Activated naive CD8-positive, alpha-beta T cell treated with anti-CD3 and anti-CD28 coated beads, Interleukin-2, amount 50 U/mL, for 24 hours (primary cell): ENCODE results near the gene TLDC2.
A peak's percentile ranks its signal among the peaks of the same experiment; 100 is the strongest.
"Not testable (repeated sequence)": the region's sequence is repeated elsewhere in the genome, so short reads cannot be mapped to it uniquely, and the experiment has no call there.

Source experiments
- ATAC-seq: fragments of 150-1000 bp; cut with Tn5 transposase; one replicate; pipeline ENCODE4 v1.10.0; 2021
- DNase-seq: peaks from one replicate; pipeline ENCODE4 v3.0.0; 2021
- H3K27ac Mint-ChIP-seq: one replicate; pipeline ENCODE4 v1.8.0; 2021; ENCODE audit warnings: mild to moderate bottlenecking, mixed read lengths
- H3K27me3 Mint-ChIP-seq: one replicate; pipeline ENCODE4 v1.8.0; 2021; ENCODE audit warnings: mixed read lengths
- H3K36me3 Mint-ChIP-seq: one replicate; pipeline ENCODE4 v1.8.0; 2021; ENCODE audit warnings: low read depth, mixed read lengths
- H3K4me1 Mint-ChIP-seq: one replicate; pipeline ENCODE4 v1.8.0; 2021; ENCODE audit warnings: mixed read lengths
- H3K4me3 Mint-ChIP-seq: one replicate; pipeline ENCODE4 v1.8.0; 2021; ENCODE audit warnings: mild to moderate bottlenecking, moderate library complexity, mixed read lengths
- H3K9me3 Mint-ChIP-seq: one replicate; pipeline ENCODE4 v1.8.0; 2021; ENCODE audit warnings: mixed read lengths

The TLDC2 gene

DNA sequence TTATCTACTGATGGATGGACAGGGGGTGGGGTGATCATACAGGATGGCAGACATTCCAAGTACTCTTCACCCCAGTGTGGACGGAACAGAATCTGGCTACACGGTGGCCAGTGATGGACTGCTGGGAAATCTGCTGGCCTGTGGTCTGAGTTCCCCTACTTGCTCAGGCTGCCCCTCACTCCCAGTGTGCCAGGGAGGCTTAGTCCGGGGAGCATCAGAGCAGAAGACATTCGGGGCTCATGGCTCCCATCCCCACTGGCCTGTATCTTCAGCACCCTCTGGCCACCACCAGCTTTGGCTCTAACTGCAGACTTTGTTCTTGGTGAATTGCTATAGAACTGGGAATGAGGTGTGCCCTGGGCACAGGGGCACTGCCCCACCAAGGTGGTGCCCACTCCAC is 15.3 kb downstream of the TLDC2 start:
- Mint-ChIP-seq H3K9me3 (no peaks in the 10 kb centered on the region), H3K36me3 (peaks cover 6% of the 10 kb centered on the region), H3K27me3 (no peaks in the 10 kb centered on the region), H3K4me3 (no peak overlapping the region), H3K27ac (no peak overlapping the region), H3K4me1 (peaks cover 9% of the 10 kb centered on the region)
- no peak for DNase-seq
- no peak for ATAC-seq

DNA sequence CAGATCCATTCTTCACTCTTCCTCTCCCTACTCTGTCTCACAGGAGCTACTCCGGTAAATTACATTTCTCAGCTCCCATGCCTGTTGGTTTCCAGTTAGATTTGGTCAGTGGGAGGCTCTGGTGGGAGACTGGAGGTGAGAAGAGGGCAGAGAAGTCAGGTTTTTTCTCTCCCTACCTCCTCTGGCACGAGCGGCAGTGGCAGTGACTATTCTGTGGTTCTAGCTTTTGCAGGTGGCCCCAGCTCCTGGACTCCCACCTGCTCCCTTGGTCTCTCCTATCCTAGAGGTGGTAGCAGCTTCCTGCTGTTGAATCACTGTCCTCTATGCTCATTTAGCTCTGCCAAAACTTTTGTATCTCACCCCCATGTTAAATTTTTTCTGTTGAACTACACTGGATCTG is 17.9 kb downstream of the TLDC2 start:
- peak overlapping the region; percentile 16 for H3K27ac Mint-ChIP-seq
- no peak for DNase-seq
- no peaks in the 10 kb centered on the region for H3K9me3 Mint-ChIP-seq
- no peak for ATAC-seq
- no peaks in the 10 kb centered on the region for H3K27me3 Mint-ChIP-seq
- H3K4me3 Mint-ChIP-seq, result no peak overlapping the region
- peaks cover 2% of the 10 kb centered on the region for H3K4me1 Mint-ChIP-seq
- peaks cover 11% of the 10 kb centered on the region for H3K36me3 Mint-ChIP-seq

DNA sequence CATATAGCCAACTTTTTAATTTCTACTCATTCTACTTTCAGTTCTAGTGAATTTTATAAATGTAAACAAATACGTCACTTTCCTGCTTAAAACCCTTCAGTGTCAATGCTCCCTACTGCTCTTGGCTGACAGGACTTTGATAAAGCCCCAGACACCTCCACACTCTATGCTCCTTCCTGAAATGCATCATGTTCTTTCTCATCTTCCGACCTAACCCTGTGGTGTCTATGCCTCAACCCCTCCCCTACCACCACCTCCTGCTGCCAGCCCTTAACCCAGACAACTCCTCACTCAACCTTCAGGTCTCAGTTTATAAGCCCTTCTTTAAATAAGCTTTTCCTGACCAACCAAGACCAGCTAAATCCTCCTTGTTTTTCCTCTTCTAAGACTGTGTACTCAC is 19.1 kb downstream of the TLDC2 start:
- Mint-ChIP-seq H3K27me3 (no peaks in the 10 kb centered on the region), H3K4me3 (no peak overlapping the region), H3K9me3 (no peaks in the 10 kb centered on the region), H3K4me1 (peaks cover 4% of the 10 kb centered on the region), H3K36me3 (peaks cover 11% of the 10 kb centered on the region), H3K27ac (peak overlapping the region; percentile 31)
- ATAC-seq (peak; percentile 57), DNase-seq (no peak)

DNA sequence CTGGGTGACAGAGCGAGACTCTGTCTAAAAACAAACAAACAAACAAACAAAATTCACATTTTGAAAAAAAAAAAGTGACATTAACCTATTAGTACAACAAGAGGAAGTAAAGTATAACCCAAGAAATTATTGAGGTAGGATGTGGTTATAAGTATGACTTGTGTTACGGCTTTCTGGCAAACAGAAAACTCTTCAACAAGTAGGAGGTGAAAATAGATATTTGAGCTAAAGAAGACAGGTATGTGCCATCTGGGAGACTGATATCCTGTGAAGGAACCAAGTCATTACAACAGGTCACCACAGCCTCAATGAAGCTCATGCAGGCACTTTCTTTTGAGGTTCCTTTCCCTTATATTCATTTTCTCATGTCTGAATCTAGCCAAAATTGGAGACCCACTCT is 28.8 kb downstream of the TLDC2 start:
- Mint-ChIP-seq H3K27ac (peak overlapping the region; percentile 81), H3K9me3 (no peaks in the 10 kb centered on the region), H3K4me1 (peaks cover 9% of the 10 kb centered on the region), H3K36me3 (peaks cover 22% of the 10 kb centered on the region), H3K27me3 (no peaks in the 10 kb centered on the region), H3K4me3 (no peak overlapping the region)
- ATAC-seq, result no peak
- DNase-seq, result no peak

DNA sequence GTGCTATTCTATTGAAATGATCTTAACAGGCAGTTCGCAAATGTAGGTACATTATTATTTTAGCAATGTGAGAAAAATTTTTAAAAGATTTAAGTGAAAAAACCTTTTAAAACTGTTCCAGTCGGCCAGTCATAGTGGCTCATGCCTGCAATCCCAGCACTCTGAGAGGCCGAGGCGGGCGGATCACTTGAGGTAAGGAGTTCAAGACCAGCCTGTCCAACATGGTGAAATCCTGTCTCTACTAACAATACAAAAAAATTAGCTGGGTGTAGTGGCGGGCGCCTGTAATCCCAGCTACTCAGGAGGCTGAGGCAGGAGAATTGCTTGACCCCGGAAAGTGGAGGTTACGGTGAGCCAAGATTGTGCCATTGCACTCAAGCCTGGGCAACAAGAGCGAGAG is 29.6 kb downstream of the TLDC2 start:
- Mint-ChIP-seq H3K36me3 (peaks cover 22% of the 10 kb centered on the region), H3K27ac (peak overlapping the region; percentile 30)
- H3K4me1 Mint-ChIP-seq, H3K4me3 Mint-ChIP-seq, H3K9me3 Mint-ChIP-seq, DNase-seq, H3K27me3 Mint-ChIP-seq, ATAC-seq: not testable (repeated sequence)

DNA sequence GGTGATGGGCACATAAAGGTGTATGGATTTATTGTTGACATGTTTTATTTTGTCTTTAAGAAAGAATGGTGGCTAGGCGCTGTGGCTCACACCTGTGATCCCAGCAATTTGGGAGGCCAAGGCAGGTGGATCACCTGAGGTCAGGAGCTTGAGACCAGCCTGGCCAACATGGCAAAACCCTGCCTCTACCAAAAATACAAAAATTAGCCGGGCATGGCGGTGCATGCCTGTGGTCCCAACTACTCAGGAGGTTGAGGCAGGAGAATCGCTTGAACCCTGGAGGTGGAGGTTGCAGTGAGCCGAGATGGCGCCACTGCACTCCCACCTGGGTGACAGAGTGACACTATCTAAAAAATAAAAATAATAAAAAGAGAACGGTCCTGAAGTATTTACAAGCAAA is 30.1 kb downstream of the TLDC2 start:
- H3K4me3 Mint-ChIP-seq, ATAC-seq, H3K4me1 Mint-ChIP-seq, H3K9me3 Mint-ChIP-seq, DNase-seq, H3K27me3 Mint-ChIP-seq: not testable (repeated sequence)
- Mint-ChIP-seq H3K36me3 (peaks cover 22% of the 10 kb centered on the region), H3K27ac (peak overlapping the region; percentile 30)

DNA sequence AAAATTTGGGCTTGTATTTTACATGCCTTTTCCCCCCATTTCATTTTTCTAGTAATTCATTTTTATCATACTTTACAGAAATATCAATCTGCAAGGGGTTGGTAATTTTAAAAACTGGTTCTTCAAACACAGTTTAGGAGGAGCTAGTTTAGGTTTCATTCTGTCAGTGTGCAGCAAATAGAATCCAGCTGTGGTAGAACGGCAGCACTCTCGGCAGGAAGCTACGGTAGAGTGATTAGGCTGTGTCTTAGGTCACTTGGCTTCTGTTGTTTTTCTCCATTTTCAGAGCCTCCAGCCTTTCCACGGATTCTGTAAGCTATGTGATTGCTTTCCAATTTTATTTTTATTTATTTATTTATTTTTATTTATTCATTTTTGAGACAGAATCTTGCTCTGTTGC is 32.7 kb downstream of the TLDC2 start:
- DNase-seq (no peak), ATAC-seq (no peak)
- no peaks in the 10 kb centered on the region for H3K27me3 Mint-ChIP-seq
- H3K4me3 Mint-ChIP-seq, result no peak overlapping the region
- H3K27ac Mint-ChIP-seq, result no peak overlapping the region
- H3K9me3 Mint-ChIP-seq, result no peaks in the 10 kb centered on the region
- peaks cover 17% of the 10 kb centered on the region for H3K36me3 Mint-ChIP-seq
- peaks cover 9% of the 10 kb centered on the region for H3K4me1 Mint-ChIP-seq

DNA sequence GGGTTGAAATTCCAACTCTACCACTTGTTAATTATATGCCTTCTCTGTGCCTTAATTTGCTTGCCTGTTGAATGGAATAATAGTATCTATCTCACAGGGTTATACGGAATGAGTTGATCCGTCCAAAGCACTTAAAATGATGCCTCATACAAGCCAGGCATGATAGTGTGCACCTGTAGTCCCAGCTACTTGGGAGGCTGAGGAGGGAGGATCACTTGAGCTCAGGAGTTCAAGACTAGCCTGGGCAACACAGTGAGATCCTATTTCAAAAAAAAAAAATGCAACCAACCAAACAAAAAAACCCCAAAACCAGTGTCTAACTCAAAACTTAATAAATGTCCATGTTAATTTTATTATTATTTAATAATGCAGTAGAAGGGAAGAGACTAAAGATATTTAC is 40.3 kb downstream of the TLDC2 start:
- no peaks in the 10 kb centered on the region for H3K9me3 Mint-ChIP-seq
- no peak overlapping the region for H3K4me3 Mint-ChIP-seq
- no peak for ATAC-seq
- H3K27me3 Mint-ChIP-seq, result no peaks in the 10 kb centered on the region
- peaks cover 6% of the 10 kb centered on the region for H3K4me1 Mint-ChIP-seq
- no peak overlapping the region for H3K27ac Mint-ChIP-seq
- H3K36me3 Mint-ChIP-seq, result peaks cover 26% of the 10 kb centered on the region
- no peak for DNase-seq

DNA sequence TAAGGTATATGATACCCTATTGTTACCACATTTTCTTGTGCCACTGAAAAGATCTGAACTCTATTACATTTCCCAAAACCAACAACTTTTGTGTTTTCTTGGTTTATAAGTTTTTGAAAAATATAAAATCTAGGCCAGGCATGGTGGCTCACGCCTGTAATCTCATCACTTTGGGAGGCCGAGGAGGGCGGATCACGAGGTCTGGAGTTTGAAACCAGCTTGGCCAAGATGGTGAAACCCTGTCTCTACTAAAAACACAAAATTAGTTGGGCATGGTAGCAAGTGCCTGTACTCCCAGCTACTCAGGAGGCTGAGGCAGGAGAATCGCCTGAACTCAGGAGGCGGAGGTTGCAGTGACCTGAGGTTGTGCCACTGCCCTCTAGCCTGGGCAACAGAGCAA is 41.3 kb downstream of the TLDC2 start:
- no peak overlapping the region for H3K27ac Mint-ChIP-seq

DNA sequence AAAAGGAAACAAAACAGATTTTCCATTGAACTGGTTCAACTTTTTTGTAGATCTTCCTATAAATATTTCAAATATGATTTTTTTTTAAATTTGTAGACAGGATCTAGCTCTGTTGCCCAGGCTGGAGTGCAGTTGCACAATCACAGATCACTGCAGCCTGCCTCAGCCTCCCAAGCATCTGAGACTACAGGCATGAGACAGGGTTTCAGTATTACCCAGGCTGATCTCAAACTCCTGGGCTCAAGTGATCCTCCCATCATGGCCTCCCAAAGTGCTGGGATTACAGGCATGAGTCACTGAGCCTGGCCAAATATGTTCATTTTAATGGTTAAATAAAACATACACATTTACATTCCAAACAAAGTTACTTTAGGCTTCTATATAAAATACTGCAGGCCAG is 42.0 kb downstream of the TLDC2 start:
- no peaks in the 10 kb centered on the region for H3K27me3 Mint-ChIP-seq
- H3K36me3 Mint-ChIP-seq, result peaks cover 22% of the 10 kb centered on the region
- peaks cover 6% of the 10 kb centered on the region for H3K4me1 Mint-ChIP-seq
- ATAC-seq, result no peak
- H3K4me3 Mint-ChIP-seq, result no peak overlapping the region
- H3K9me3 Mint-ChIP-seq, result no peaks in the 10 kb centered on the region
- no peak overlapping the region for H3K27ac Mint-ChIP-seq
- no peak for DNase-seq

More for the DNA sequence above, 41.3 kb downstream of the TLDC2 start:
- no peaks in the 10 kb centered on the region for H3K9me3 Mint-ChIP-seq
- H3K4me1 Mint-ChIP-seq, result peaks cover 6% of the 10 kb centered on the region
- DNase-seq, result no peak
- no peaks in the 10 kb centered on the region for H3K27me3 Mint-ChIP-seq
- H3K36me3 Mint-ChIP-seq, result peaks cover 24% of the 10 kb centered on the region
- no peak for ATAC-seq
- no peak overlapping the region for H3K4me3 Mint-ChIP-seq

DNA sequence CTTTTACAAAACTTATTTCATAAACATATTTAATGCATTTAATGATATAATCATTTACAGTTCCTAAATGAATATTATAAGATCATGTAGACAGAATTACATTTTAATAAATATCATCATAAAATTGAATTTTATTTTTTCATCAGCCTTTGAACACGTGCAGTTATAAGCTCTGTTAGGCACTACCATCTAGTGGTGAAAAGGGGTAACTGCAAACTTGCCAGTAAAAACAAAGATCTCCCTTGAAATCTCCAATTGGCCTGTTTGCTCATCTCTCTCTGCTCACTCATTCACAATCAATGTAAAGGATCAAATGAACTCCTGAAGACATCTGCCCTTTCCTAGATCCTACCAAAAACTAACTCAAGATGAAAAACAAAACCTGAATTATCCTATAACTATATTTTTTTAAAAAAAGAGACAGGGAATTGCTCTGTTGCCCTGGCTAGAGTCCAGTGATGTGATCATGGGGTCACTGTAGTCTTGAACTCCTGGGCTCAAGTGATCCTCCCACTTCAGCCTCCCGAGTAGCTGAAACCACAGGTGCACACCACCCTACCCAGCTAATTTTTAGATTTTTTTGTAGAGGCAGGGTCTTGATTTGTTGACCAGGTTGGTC is 43.9 kb downstream of the TLDC2 start:
- ATAC-seq, result peak; percentile 65
- no peak overlapping the region for H3K27ac Mint-ChIP-seq
- H3K27me3 Mint-ChIP-seq, result no peaks in the 10 kb centered on the region
- peaks cover 16% of the 10 kb centered on the region for H3K4me1 Mint-ChIP-seq
- H3K36me3 Mint-ChIP-seq, result peaks cover 12% of the 10 kb centered on the region
- H3K9me3 Mint-ChIP-seq, result no peaks in the 10 kb centered on the region
- no peak overlapping the region for H3K4me3 Mint-ChIP-seq
- peak; percentile 17 for DNase-seq

DNA sequence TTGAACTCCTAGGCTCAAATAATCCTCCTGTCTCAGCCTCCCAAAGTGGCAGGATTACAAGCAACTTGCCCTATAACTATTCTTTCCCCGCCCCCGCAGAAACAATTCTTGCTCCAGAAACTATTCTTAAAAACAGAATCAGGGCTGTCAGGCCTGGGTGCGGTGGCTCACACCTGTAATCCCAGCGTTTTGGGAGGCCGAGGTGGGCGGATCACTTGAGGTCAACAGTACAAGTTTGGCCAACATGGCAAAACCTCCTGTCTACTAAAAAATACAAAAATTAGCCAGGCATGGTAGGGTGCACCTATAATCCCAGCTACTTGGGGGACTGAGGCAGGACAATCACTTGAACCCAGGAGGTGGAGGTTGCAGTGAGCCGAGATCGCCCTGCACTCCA is 44.4 kb downstream of the TLDC2 start:
- peaks cover 20% of the 10 kb centered on the region for H3K4me1 Mint-ChIP-seq
- peaks cover 7% of the 10 kb centered on the region for H3K36me3 Mint-ChIP-seq
- H3K27me3 Mint-ChIP-seq, result no peaks in the 10 kb centered on the region
- H3K4me3 Mint-ChIP-seq, result no peak overlapping the region
- ATAC-seq, result no peak
- no peak overlapping the region for H3K27ac Mint-ChIP-seq
- no peak for DNase-seq
- no peaks in the 10 kb centered on the region for H3K9me3 Mint-ChIP-seq

DNA sequence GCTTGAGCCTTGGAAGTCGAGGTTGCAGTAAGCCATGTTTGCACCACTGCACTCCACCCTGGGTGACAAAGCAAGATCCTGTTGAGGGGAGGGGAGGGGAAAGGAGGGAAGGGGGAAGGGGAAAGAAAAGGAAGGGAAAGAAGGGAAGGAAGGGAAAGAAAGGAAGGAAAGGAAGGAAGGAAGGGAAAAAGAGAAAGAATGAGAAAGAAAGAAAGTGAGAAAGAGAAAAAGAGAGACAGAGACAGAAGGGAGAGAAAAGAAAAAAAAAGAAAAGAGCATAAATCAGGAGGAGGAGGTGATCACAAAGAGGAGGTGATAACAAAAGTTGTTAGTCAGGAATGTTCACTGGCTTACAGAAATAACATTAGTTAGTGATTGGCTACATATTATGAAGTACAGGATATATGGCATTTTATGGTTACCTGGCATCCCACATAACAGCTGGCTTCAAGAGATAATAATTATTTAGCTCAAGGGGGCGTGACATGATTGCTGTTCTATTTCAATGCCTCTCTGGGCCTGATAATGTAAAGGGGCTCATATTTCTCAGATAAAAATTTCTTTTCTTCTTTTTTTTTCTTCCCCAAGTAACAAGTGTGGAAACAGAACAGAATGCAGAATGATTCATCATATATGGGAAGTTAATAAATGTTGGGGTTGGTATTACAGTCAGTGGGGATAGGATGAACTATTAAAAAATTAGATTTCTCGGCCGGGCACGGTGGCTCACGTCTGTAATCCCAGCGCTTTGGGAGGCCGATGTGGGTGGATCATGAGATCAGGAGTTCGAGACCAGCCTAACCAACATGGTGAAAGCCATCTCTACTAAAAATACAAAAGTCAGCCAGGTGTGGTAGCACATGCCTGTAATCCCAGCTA is 48.5 kb downstream of the TLDC2 start:
- peak overlapping the region; percentile 43 for H3K27ac Mint-ChIP-seq
- ATAC-seq (no peak), DNase-seq (no peak)
- H3K27me3 Mint-ChIP-seq, result no peaks in the 10 kb centered on the region
- H3K4me1 Mint-ChIP-seq, result peaks cover 34% of the 10 kb centered on the region
- H3K4me3 Mint-ChIP-seq, result no peak overlapping the region
- peaks cover 26% of the 10 kb centered on the region for H3K36me3 Mint-ChIP-seq
- no peaks in the 10 kb centered on the region for H3K9me3 Mint-ChIP-seq

DNA sequence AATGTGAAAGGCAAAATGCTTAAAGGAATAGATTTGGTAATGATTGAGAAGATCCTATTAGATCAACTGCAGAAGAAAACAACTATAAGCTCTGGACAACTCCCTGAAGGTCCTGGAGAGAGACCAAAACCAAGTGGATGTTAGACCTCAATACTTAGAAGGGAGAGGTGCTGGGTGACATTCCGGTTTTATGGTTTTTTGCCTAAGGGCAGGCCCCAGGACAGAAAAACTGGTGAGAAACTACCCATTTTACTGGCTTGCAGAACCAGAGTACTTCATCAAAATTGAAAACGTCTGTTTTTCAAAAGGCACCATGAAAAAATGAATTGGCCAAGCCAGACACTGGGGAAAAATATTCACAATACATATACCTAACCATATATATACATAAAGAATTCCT is 49.3 kb downstream of the TLDC2 start:
- ATAC-seq (no peak), DNase-seq (no peak)
- H3K4me3 Mint-ChIP-seq, result no peak overlapping the region
- peaks cover 38% of the 10 kb centered on the region for H3K4me1 Mint-ChIP-seq
- no peak overlapping the region for H3K27ac Mint-ChIP-seq
- H3K27me3 Mint-ChIP-seq, result no peaks in the 10 kb centered on the region
- no peaks in the 10 kb centered on the region for H3K9me3 Mint-ChIP-seq
- peaks cover 29% of the 10 kb centered on the region for H3K36me3 Mint-ChIP-seq

DNA sequence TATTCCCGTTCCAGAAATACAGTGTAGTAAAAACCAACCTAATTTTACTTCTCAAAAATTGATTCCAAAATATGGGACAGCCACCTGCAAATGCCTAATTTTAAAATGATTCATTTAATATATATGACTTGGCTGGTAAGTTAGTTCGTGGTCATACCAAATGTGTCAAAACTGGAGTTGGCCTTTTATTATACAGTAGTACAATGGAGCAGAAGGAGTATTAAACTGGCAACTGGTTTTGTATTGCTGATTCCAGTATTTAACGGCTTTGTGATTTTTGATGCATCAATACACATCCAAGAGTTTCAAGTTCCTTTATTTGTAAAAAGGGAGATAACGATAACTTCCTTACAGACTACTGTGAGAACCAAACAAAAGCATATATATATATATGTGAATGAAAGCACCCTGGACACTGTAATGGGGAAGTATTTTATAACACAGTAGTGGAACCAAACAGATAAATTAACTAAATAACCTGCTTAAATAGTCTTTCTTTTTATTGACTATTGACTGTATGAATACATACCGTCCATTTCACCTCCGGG is 50.8 kb downstream of the TLDC2 start:
- Mint-ChIP-seq H3K4me3 (no peak overlapping the region), H3K4me1 (peaks cover 52% of the 10 kb centered on the region), H3K36me3 (peaks cover 37% of the 10 kb centered on the region), H3K9me3 (no peaks in the 10 kb centered on the region), H3K27ac (no peak overlapping the region), H3K27me3 (no peaks in the 10 kb centered on the region)
- no peak for DNase-seq
- ATAC-seq, result no peak
